Osteocyte (in vitro differentiated cells): ENCODE measurements around the gene BMP8A. TPM values are rescaled to one million over a fixed set of nuclear protein-coding genes. Genes with fewer than 3 reads are reported as not detected.

Experiments used
- DNase-seq: peaks from one replicate; pipeline ENCODE4 v3.0.0; 2021; ENCODE audit warnings: mixed read lengths; ENCODE audit not compliant: unreplicated experiment; ENCODE audit errors: extremely low spot score
- H3K27ac Mint-ChIP-seq: one replicate; pipeline ENCODE4 v1.8.0; 2021; ENCODE audit warnings: mild to moderate bottlenecking, mixed read lengths; ENCODE audit not compliant: unreplicated experiment
- H3K27me3 Mint-ChIP-seq: one replicate; pipeline ENCODE4 v1.8.0; 2021; ENCODE audit warnings: mixed read lengths; ENCODE audit not compliant: unreplicated experiment
- H3K36me3 Mint-ChIP-seq: one replicate; pipeline ENCODE4 v1.8.0; 2021; ENCODE audit warnings: mixed read lengths; ENCODE audit not compliant: unreplicated experiment
- H3K4me1 Mint-ChIP-seq: one replicate; pipeline ENCODE4 v1.8.0; 2021; ENCODE audit warnings: mixed read lengths; ENCODE audit not compliant: unreplicated experiment
- H3K4me3 Mint-ChIP-seq: one replicate; pipeline ENCODE4 v1.8.0; 2021; ENCODE audit warnings: mild to moderate bottlenecking, moderate library complexity, mixed read lengths; ENCODE audit not compliant: unreplicated experiment
- H3K9me3 Mint-ChIP-seq: one replicate; pipeline ENCODE4 v1.8.0; 2021; ENCODE audit warnings: mixed read lengths; ENCODE audit not compliant: unreplicated experiment
- CTCF ChIP-seq: fragments of 200-600 bp; sonication (generic); IDR thresholded peaks from 2 replicates; pipeline ENCODE4 v1.5.0; 2021; ENCODE audit warnings: antibody characterized with exemption, mild to moderate bottlenecking, moderate library complexity
- total RNA-seq: library from RNA; stranded (reverse); gene quantifications from 2 replicates; pipeline ENCODE4 v1.2.1, GENCODE V29; 2021

The BMP8A gene
- total RNA-seq, 1 donor from 2014 or later: not detected

GRCh38 chr1:39481289-39481688, 10.1 kb upstream of the BMP8A start:
- Mint-ChIP-seq H3K27ac (no peak overlapping the region), H3K36me3 (peaks cover 55% of the 10 kb centered on the region), H3K27me3 (no peaks in the 10 kb centered on the region), H3K4me1 (peaks cover 13% of the 10 kb centered on the region), H3K4me3 (no peak overlapping the region), H3K9me3 (no peaks in the 10 kb centered on the region)
- TF ChIP-seq CTCF: no peak
- no peak for DNase-seq

GRCh38 chr1:39483276-39483675, 8.2 kb upstream of the BMP8A start:
- Mint-ChIP-seq H3K4me1 (peaks cover 8% of the 10 kb centered on the region), H3K4me3 (no peak overlapping the region), H3K9me3 (no peaks in the 10 kb centered on the region), H3K36me3 (peaks cover 55% of the 10 kb centered on the region), H3K27ac (no peak overlapping the region), H3K27me3 (no peaks in the 10 kb centered on the region)
- no peak for DNase-seq
- TF ChIP-seq CTCF: no peak

GRCh38 chr1:39484564-39484963, 6.9 kb upstream of the BMP8A start:
- no peak overlapping the region for H3K27ac Mint-ChIP-seq
- no peak for TF ChIP-seq CTCF
- no peak overlapping the region for H3K4me3 Mint-ChIP-seq
- H3K4me1 Mint-ChIP-seq: no peaks in the 10 kb centered on the region
- H3K36me3 Mint-ChIP-seq: peaks cover 48% of the 10 kb centered on the region
- H3K27me3 Mint-ChIP-seq: no peaks in the 10 kb centered on the region
- DNase-seq: no peak
- H3K9me3 Mint-ChIP-seq: no peaks in the 10 kb centered on the region

GRCh38 chr1:39485046-39485803, 6.2 kb upstream of the BMP8A start:
- Mint-ChIP-seq H3K9me3 (no peaks in the 10 kb centered on the region), H3K4me3 (no peak overlapping the region), H3K27me3 (no peaks in the 10 kb centered on the region), H3K36me3 (peaks cover 42% of the 10 kb centered on the region), H3K4me1 (no peaks in the 10 kb centered on the region), H3K27ac (no peak overlapping the region)
- no peak for TF ChIP-seq CTCF
- no peak for DNase-seq

- Mint-ChIP-seq H3K4me1 (peaks cover 2% of the 10 kb centered on the region), H3K9me3 (no peaks in the 10 kb centered on the region), H3K27me3 (peaks cover 8% of the 10 kb centered on the region), H3K27ac (no peak overlapping the region), H3K36me3 (peaks cover 28% of the 10 kb centered on the region), H3K4me3 (no peak overlapping the region)
- no peak for DNase-seq
- no peak for TF ChIP-seq CTCF
Observed at GRCh38 chr1:39488012-39488545, 3.4 kb upstream of the BMP8A start.
